Activated CD8-positive, alpha-beta memory T cell treated with anti-CD3 and anti-CD28 coated beads, Interleukin-2, amount 50 U/mL, for 1 hour (primary cell): ENCODE results near the gene FITM1.
A peak's percentile ranks its signal among the peaks of the same experiment; 100 is the strongest.

Experiments used
- DNase-seq: peaks from one replicate; pipeline ENCODE4 v3.0.0-alpha.2; 2020; ENCODE audit errors: extremely low read depth

Gene FITM1

DNA sequence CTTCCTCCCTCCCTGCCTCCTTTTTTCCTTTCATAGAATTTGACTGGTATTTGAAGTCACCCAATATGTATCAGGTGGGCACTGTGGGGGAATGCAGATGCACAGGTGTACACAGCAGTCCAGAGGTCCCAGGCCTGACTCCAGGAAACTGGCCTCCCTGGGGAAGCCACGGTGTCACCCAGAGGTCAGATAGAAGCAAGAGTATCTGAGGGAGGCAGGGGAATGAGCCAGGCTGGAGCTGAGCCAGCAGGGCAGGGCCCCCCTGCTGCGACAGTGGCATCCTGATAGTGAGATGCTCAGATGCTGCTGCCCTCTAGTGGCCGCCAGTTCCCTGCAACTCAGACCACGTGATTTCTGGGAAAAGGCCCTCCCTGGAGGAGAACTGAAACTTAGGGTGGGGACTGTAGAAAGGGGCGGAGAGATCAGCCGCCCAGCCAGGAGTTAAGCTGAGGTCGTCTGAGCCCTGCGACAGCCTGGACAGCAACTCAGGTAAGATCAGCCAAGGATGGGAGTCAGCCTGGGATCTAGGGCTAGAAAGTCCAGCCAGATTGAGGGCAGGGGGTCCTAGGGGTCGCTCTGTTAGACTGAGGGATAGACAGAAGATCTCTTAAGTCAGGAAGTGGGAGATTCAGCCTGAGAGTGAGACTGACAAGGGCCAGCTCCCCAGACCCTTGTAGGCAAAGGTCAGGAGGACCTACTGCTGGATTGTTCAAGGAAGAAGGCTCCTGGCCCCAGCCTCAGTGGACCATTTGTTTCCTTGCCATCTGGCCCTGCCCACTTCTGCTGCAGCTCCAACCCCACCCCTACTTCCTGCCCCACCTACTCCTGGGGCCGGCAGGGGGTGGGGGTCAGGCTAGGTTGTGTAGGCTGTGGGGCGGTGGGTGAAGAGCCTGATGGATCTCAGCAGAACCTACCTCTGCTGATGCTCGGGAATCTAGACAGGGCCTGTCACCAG is 30.7 kb downstream of the FITM1 start, which contains the start of gene IRF9:
Gene IRF9 (plus strand): TSS at position 416 of the 955 bp plus-strand sequence. CDS start 880 bp downstream, outside the sequence.
- DNase-seq = peak; percentile 90

DNA sequence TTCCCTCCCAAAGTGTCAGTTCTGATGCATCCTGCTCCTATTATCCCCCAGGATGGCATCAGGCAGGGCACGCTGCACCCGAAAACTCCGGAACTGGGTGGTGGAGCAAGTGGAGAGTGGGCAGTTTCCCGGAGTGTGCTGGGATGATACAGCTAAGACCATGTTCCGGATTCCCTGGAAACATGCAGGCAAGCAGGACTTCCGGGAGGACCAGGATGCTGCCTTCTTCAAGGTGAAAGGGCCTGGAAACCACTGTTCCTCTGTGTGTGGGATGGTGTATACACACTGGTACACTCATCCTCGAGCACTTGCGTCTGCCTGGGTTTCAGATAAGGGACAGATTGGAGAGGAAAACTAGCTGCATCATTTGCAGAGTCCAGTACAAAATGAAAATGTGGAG is 31.6 kb downstream of the FITM1 start:
- no peak for DNase-seq

DNA sequence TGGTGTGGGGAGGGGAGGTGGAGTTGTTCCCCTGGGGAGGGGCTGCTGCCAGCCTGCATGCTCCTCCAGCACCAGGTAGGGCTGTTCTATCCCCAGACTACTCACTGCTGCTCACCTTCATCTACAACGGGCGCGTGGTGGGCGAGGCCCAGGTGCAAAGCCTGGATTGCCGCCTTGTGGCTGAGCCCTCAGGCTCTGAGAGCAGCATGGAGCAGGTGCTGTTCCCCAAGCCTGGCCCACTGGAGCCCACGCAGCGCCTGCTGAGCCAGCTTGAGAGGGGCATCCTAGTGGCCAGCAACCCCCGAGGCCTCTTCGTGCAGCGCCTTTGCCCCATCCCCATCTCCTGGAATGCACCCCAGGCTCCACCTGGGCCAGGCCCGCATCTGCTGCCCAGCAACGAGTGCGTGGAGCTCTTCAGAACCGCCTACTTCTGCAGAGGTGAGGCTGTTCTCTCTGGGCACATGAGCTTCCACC is 34.1 kb downstream of the FITM1 start:
- DNase-seq = no peak

DNA sequence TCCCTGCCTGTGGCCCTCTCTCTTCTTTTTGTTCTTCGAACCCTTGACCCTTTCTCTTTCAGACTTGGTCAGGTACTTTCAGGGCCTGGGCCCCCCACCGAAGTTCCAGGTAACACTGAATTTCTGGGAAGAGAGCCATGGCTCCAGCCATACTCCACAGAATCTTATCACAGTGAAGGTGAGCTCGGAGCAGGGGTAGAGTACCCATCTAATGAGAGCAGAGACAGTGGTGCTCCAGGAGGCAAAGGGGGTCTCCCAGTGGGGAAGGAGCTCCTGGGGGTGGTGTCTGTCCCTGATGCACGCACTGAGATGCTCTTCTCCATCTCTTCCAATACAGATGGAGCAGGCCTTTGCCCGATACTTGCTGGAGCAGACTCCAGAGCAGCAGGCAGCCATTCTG is 35.3 kb downstream of the FITM1 start:
- no peak for DNase-seq

DNA sequence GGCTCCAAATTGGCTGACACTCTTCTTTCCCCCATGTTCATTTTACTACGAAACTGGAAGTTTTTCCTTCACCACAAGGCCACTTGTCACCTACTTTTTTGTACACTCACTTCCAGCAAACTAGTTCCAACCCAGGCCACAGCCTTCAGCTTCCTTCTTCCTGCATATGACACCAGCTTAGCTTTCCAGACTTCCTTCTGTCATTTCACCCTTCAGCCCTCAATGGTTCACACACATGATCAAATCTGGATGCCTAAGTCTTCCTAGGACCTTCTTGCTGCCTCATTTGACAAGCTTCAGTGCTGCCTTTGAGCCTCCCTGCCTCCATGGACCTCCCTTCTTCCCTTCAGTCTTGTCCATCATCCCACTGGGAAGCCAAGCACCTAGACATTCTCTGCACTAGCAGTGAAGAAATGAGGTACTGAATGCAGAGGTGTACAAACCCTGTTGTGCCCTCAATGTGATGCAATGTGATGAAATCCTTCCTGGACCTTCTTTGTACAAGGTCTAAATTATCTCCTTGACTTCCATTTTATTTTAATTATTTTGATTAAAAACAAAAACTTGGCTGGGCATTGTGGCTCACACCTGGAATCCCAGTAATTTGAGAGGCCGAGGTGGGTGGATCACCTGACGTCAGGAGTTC is 37.1 kb downstream of the FITM1 start:
- no peak for DNase-seq

DNA sequence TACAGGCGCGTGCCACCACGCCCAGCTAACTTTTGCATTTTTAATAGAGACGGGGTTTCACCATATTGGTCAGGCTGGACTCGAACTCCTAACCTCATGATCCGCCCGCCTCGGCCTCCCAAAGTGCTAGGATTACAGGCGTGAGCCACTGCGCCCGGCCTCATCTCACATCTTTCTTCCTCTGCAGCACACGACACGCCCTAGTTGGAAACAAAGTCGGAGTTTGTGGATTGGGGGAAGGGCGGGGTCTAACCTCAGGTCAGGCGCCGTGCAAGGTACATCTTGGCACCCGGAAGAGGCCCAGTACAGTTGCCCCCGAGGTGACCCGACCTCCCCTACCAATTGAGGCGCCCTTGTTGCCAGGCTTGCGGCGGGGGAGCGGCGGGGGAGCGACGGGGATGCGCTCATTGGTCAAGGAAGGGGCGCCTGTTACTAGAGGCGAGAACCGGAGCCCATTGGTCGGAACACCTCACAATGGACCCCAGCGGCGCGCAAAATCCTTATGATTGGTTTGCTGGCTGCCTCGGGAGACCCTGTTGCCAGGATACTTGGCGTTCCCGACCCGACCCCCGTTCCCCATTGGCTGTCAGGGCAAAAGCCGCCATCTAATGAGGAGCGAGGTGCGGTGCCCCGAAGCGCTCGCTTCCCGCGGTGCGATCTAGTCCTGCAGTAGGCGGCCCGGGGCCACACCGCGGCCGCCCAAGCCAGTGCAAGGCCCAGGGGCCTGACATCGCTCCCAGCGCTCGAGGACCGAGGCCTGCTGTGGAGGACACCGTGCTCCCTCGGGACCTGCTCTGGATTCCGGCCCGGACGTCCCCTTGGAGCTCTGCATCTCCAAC is 41.2 kb downstream of the FITM1 start, which contains the start of gene REC8:
Gene REC8 (plus strand): TSS at position 659 of the 839 bp plus-strand sequence. CDS start 473 bp downstream, outside the sequence.
- DNase-seq = peak; percentile 58

DNA sequence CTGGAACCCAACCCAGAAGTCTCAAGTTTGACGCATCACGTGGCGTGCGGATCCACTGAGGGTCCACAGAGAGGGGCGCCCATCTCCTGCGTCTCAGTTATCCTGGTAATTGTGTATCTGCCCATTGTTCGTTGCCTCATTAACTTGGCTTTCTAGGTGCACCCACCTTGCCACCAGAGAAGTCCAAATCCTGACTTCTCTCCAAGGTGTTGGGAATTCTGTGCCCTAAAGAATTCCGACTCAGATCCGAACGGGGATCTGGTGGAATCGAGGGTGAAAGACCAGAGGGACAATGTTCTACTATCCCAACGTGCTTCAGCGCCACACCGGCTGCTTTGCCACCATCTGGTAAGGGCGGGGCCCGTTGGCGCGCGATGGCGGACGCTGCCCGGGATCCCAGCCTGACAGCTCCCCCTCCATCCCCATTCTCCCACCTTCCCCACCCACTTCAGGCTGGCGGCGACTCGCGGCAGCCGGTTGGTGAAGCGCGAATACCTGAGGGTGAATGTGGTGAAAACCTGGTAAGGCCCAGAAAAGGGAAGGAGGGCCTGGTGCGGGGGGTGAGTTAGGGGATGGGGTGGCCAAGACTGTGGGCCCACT is 41.9 kb downstream of the FITM1 start:
- DNase-seq = no peak

DNA sequence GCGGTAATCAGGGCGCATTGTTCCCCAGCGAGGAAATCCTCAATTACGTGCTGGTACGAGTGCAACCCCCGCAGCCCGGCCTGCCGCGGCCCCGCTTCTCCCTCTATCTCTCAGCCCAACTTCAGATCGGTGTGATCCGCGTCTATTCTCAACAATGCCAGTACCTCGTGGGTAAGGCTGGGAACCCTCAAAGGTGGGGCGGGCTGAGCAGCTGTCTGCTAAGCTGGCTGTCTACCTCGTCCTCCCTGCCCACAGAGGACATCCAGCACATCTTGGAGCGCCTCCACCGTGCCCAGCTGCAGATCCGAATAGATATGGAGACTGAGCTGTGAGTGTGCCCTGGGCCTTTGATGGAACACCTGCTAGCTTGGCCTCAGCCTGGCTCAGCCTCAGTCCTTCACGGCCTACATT is 42.4 kb downstream of the FITM1 start:
- no peak for DNase-seq

DNA sequence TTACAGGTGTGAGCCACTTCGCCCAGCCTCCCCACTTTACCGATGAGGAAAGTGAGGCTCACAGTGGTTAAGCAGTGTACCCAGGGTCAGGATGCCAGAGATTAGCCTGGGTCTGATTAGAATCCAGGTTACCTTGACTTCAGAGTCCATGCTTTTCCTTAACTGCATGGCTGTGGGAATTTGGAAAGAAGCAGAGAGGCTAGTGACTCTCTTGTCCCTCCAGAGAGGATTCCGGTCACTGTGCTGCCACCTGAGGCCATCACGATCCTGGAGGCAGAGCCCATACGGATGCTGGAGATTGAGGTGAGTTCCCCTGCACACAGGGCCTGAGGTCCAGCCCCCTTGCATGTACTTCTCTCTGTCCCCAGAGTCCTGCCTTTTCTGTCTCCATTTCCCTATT is 46.1 kb downstream of the FITM1 start:
- no peak for DNase-seq

DNA sequence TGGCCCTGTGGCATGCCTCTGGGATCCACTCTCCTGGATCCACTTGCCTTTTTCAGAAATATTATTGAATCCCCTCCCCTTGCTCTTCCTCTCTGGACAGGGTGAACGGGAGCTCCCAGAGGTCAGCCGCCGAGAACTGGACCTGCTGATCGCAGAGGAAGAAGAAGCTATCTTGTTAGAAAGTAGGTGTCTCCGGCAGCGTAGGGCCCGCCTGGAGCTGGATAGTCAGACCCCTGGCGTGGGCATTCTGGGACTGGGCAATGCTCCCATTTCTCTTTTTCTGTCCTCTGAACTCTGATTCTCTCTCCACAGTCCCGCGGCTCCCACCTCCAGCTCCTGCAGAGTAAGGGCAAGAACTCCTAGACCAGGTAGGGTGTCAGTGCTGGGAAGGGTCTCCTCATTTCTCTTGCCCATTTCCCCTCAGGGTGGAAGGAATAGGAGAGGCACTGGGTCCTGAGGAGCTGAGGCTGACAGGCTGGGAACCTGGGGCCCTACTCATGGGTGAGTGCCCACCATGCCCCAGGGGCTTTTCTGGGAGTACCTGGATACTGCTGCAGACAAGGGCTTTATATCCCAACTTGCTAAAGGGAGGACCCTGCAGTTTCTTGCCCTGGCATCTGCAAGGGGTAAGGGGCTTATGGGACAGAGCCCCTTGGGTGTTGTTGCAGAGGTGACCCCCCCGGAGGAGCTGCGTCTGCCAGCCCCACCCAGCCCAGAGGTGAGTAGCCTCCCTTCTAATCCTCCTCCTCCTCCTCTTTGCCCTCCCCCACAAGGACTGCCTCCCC is 46.8 kb downstream of the FITM1 start:
- no peak for DNase-seq

DNA sequence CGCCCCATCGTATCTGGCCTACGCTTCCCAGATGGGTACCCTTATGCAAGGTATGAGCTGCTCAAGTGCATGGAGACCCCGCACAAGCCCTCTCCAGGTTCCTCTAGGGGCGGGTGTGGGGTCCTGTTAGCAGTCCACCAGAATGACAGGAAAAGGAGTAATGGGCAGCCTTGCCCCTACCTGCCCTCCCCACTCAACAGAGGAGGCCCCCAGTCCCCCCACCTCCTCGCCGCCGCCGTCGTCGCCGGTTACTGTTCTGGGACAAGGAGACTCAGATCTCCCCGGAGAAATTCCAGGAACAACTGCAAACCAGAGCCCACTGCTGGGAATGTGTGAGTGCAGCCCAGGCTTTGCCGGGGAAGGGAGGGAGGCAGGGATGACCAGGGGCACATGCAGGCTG is 47.4 kb downstream of the FITM1 start:
- no peak for DNase-seq

DNA sequence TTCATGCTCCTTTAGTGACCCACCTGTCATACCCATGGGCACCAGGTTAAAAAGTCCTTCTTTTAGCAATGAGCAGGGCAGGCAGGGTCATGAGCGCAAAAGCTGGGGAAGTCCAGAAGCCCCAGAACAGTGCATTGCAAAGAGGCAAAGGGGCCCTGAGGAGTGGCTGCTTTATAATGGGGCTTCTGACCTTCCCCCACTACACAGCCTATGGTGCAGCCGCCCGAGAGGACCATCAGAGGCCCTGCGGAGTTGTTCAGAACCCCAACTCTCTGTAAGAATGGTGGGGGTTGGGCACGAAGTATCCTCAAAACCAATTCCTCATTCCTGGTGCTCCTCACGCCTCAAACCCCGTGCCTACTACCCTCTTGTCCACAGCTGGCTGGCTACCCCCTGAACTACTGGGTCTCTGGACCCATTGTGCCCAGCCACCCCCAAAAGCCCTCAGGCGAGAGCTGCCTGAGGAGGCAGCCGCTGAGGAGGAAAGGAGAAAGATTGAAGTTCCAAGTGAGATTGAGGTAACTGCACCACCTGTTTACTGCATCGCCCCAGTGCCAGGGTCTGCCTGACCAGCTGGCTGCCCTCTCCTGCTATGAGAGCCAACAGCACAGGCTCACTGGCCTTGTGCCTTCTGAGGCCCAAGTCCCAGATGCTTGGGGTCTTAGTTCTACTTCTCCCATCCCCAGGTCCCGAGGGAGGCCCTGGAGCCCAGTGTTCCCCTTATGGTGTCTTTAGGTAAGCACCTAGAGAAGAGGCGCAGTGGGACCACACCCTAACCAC is 48.1 kb downstream of the FITM1 start:
- no peak for DNase-seq

DNA sequence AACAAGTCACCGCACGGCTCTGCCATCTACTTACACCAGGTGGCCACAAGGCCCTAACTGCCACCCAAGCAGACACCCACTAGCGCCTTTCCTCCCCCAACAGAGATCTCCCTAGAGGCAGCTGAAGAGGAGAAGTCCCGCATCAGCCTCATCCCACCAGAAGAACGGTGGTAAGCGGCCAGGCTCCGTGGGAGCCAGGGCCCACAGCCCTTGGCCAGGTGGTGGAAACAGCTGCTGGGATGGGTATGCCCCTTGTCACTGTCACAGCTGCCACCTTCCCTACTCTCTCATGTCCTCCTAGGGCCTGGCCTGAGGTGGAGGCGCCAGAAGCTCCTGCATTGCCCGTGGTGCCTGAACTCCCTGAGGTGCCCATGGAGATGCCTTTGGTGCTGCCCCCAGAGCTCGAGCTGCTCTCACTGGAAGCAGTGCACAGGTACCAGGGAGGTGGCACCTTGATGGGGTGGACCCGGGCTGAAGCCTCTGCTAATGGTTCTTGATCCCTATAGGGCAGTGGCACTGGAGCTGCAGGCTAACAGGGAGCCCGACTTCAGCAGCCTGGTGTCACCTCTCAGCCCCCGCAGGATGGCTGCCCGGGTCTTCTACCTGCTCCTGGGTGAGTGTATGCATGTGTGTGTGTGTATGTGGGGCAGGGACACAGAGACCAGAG is 49.0 kb downstream of the FITM1 start:
- DNase-seq = no peak

DNA sequence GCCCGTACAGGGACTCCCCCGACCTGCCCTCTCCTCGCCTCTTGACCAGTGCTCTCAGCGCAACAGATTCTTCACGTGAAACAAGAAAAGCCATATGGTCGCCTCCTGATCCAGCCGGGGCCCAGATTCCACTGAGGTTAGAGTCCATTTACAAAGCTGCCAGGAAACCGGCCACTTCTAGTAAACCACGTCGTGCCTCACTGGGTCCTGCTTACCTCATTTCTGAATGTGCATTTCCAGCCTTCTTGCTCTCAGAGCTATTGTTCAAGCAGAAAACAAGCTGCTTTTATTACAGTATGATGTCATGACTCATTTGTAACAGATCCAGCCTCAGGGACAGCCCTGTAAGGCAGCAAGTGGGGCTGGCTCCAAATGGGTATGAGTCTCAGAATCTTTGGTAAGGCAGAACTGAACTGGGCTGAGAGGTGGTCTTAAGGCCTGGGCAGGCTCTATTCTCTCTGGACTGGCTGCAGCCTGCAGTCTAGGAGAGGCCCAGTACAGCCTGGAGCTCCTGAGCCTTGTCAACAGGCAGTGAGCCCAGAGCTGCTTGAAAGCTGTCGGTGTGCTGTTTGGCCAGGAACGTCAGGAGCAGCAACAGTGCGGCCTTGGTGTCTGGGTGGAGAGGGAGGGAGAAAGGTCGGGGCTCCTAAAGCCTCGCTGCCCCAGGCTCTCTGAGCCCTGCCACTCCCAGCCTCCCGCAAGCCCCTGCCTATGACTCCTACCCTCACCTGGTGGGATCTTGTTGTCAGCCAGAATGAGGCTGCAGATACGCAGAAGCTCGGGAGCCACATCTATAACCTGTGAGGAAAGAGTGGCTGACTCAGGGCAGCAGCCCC is 49.7 kb downstream of the FITM1 start:
- no peak for DNase-seq

DNA sequence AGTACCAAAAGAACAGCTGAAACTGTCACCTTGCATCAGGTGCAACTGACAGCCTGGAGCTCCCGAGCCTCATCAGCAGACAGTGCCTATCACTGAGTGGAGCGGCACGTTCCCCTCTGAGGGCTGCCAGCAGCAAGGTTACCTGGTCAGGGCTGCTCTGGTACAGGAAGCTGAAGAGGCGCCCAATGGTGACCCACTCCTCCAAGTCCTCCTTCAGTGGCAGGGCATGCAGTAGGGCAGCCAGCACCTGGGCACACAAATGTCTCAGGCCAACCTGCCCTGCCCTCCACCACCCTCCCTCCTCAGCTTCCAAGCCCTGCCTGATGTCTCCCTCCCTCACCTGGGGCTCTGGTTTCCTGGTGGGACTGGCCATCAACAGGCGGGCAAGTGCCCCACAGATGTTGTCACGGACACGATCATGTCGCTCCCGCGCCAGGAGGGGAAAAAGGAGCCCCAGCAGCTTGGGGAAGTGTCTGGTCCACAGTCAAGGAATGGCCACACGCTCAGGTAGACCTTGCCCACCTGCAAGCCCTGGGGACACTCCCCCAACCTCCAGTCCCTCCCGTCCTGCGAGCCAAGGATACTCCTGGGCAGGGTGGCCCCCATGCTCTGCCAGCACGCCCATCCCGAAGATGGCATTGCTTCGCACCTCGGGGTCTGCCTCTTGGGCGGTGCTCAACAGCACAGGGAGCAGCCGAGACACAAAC is 51.1 kb downstream of the FITM1 start:
- no peak for DNase-seq
